SK-N-MC (cell line): ENCODE data around the gene KIF26B.

Source experiments
- FOXP2 ChIP-seq: optimal IDR thresholded peaks from 2 replicates; pipeline ENCODE3; 2011; ENCODE audit warnings: mild to moderate bottlenecking, moderate library complexity; ENCODE audit not compliant: insufficient read depth; ENCODE audit errors: extremely low read length, control extremely low read depth
- POLR2AphosphoS5 ChIP-seq: IDR thresholded peaks from 2 replicates; pipeline ENCODE4 v1.6.1; 2012; ENCODE audit warnings: mild to moderate bottlenecking, low read depth, low read length, borderline replicate concordance

DNA sequence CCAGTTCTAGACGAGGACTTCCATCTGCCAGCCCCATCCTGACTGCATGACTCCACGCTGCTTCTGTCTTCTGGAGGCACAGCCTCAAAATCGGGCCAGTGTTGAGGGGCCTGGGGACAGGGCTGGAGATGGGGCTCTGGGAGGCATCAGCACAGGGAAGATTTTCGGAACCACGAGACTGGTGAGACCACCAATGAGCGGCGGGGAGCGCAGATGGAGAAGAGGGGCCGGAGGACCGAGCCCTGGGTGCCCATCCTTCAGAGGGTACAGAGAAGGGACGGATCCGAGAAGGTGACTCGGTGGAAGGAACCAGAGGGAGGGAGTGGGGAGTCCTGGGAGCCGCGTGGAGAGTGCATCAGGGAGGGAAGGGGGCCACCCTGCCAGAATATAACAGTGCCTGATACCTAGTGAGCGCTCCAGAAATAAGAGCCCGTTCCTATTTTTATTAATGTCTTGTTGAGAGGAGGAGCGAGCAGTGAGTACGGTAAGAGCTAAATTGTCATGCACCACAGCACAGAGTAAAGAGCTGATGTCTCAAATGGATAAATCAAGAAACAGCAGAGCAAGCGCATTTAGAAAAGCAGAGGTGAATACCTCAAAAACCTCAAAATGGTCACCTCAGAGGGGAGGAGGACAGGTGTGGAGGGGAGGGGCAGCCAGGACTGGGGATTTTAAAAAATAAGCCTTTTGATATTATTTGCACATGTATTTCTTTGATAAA lies 26.2 kb upstream of the KIF26B start:
- no peak for TF ChIP-seq POLR2AphosphoS5
- TF ChIP-seq FOXP2 = no peak
